ENCODE results near the gene HNRNPDL. TPM values are rescaled to one million over a fixed set of nuclear protein-coding genes. Genes with fewer than 3 reads are reported as not detected.

HNRNPDL gene
- total and polyA plus RNA-seq, 2 of the 13 experiments (the other 11 are each of a cell fraction or from before 2014, with no cell fraction given): 167 to 414 TPM

DNA sequence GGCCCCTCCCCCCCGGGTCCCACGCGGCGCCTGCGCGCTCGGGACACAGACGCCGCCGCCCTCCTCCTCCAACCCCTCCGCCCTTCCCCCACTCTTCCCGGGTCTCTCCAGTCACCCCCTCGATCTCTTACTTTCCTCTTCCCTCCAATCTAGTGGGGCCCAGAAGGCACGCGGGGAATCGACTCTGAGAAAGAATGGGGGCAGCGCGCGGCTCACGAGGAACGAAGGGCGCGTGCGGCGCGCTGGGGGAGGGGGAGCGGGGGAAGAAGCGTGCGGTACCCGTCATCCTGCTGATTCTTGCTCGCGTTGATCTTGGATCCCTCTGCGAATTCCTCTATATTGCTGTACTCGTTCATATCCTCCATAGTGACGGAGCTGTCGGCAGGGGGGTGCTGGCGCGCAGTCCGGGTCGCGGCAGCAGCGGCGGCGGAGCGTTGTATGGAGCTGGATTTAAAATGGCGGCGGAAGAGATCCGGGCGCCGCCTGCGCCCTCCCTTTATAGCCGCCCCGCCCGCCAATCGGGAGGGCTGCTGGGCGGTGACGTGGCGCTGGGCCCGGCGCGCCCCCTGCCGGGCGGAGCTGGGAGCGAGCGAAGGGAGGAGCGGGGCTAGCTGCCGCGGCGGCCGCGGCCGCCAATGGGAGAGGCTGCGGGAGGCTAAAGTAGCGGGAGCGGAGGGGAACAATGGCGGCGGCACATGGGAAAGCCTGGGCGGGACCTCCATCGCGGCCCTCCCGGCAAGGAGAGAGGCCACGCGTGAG is 1.1 kb downstream of the HNRNPDL start (continued):
- TF ChIP-seq, protein P1, sequence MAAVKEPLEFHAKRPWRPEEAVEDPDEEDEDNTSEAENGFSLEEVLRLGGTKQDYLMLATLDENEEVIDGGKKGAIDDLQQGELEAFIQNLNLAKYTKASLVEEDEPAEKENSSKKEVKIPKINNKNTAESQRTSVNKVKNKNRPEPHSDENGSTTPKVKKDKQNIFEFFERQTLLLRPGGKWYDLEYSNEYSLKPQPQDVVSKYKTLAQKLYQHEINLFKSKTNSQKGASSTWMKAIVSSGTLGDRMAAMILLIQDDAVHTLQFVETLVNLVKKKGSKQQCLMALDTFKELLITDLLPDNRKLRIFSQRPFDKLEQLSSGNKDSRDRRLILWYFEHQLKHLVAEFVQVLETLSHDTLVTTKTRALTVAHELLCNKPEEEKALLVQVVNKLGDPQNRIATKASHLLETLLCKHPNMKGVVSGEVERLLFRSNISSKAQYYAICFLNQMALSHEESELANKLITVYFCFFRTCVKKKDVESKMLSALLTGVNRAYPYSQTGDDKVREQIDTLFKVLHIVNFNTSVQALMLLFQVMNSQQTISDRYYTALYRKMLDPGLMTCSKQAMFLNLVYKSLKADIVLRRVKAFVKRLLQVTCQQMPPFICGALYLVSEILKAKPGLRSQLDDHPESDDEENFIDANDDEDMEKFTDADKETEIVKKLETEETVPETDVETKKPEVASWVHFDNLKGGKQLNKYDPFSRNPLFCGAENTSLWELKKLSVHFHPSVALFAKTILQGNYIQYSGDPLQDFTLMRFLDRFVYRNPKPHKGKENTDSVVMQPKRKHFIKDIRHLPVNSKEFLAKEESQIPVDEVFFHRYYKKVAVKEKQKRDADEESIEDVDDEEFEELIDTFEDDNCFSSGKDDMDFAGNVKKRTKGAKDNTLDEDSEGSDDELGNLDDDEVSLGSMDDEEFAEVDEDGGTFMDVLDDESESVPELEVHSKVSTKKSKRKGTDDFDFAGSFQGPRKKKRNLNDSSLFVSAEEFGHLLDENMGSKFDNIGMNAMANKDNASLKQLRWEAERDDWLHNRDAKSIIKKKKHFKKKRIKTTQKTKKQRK (IDR thresholded peaks at IDR 0.05; ENCODE audit: low read length): no peak
- TF ChIP-seq ZNF839 (CRISPR knock-in tag; IDR thresholded peaks at IDR 0.05; ENCODE audit: borderline replicate concordance) (peak; percentile 50; the same call in 1 of the 2 replicates), ZNF530 (CRISPR knock-in tag; IDR thresholded peaks at IDR 0.05; ENCODE audit: low read depth) (no peak), ZNF20 (CRISPR knock-in tag; IDR thresholded peaks at IDR 0.05) (0 out of 2 replicates have a peak, but pooled peaks have one; percentile 71), PCBP2 (optimal IDR thresholded peaks at IDR 0.05; ENCODE audit: low read depth, low read length, poor library complexity, severe bottlenecking) (no peak), ZNF7 (CRISPR knock-in tag; IDR thresholded peaks at IDR 0.05) (no peak), JDP2 (CRISPR knock-in tag; IDR thresholded peaks at IDR 0.05; ENCODE audit: borderline replicate concordance) (0 out of 2 replicates have a peak, but pooled peaks have one; percentile 41), ZNF296 (CRISPR knock-in tag; conservative IDR thresholded peaks at IDR 0.05) (0 out of 2 replicates have a peak, but pooled peaks have one; percentile 38), ZNF563 (CRISPR knock-in tag; IDR thresholded peaks at IDR 0.05) (peak; percentile 63; the same call in 1 of the 2 replicates), PHF21A (CRISPR knock-in tag; IDR thresholded peaks at IDR 0.05) (peak; percentile 55; the same call in 1 of the 2 replicates), ZFP1 (CRISPR knock-in tag; IDR thresholded peaks at IDR 0.05) (no peak), ZFP36L1 (CRISPR knock-in tag; IDR thresholded peaks at IDR 0.05) (no peak), ZNF720 (CRISPR knock-in tag; IDR thresholded peaks at IDR 0.05) (no peak)
- TF ChIP-seq, protein P2, sequence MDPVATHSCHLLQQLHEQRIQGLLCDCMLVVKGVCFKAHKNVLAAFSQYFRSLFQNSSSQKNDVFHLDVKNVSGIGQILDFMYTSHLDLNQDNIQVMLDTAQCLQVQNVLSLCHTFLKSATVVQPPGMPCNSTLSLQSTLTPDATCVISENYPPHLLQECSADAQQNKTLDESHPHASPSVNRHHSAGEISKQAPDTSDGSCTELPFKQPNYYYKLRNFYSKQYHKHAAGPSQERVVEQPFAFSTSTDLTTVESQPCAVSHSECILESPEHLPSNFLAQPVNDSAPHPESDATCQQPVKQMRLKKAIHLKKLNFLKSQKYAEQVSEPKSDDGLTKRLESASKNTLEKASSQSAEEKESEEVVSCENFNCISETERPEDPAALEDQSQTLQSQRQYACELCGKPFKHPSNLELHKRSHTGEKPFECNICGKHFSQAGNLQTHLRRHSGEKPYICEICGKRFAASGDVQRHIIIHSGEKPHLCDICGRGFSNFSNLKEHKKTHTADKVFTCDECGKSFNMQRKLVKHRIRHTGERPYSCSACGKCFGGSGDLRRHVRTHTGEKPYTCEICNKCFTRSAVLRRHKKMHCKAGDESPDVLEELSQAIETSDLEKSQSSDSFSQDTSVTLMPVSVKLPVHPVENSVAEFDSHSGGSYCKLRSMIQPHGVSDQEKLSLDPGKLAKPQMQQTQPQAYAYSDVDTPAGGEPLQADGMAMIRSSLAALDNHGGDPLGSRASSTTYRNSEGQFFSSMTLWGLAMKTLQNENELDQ (CRISPR knock-in tag; IDR thresholded peaks at IDR 0.05; ENCODE audit: borderline replicate concordance): no peak
- TF ChIP-seq, protein P3, sequence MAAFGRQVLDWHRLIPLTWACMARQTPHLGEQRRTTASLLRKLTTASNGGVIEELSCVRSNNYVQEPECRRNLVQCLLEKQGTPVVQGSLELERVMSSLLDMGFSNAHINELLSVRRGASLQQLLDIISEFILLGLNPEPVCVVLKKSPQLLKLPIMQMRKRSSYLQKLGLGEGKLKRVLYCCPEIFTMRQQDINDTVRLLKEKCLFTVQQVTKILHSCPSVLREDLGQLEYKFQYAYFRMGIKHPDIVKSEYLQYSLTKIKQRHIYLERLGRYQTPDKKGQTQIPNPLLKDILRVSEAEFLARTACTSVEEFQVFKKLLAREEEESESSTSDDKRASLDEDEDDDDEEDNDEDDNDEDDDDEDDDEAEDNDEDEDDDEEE (CRISPR knock-in tag; IDR thresholded peaks at IDR 0.05): no peak
- TF ChIP-seq, protein P4, sequence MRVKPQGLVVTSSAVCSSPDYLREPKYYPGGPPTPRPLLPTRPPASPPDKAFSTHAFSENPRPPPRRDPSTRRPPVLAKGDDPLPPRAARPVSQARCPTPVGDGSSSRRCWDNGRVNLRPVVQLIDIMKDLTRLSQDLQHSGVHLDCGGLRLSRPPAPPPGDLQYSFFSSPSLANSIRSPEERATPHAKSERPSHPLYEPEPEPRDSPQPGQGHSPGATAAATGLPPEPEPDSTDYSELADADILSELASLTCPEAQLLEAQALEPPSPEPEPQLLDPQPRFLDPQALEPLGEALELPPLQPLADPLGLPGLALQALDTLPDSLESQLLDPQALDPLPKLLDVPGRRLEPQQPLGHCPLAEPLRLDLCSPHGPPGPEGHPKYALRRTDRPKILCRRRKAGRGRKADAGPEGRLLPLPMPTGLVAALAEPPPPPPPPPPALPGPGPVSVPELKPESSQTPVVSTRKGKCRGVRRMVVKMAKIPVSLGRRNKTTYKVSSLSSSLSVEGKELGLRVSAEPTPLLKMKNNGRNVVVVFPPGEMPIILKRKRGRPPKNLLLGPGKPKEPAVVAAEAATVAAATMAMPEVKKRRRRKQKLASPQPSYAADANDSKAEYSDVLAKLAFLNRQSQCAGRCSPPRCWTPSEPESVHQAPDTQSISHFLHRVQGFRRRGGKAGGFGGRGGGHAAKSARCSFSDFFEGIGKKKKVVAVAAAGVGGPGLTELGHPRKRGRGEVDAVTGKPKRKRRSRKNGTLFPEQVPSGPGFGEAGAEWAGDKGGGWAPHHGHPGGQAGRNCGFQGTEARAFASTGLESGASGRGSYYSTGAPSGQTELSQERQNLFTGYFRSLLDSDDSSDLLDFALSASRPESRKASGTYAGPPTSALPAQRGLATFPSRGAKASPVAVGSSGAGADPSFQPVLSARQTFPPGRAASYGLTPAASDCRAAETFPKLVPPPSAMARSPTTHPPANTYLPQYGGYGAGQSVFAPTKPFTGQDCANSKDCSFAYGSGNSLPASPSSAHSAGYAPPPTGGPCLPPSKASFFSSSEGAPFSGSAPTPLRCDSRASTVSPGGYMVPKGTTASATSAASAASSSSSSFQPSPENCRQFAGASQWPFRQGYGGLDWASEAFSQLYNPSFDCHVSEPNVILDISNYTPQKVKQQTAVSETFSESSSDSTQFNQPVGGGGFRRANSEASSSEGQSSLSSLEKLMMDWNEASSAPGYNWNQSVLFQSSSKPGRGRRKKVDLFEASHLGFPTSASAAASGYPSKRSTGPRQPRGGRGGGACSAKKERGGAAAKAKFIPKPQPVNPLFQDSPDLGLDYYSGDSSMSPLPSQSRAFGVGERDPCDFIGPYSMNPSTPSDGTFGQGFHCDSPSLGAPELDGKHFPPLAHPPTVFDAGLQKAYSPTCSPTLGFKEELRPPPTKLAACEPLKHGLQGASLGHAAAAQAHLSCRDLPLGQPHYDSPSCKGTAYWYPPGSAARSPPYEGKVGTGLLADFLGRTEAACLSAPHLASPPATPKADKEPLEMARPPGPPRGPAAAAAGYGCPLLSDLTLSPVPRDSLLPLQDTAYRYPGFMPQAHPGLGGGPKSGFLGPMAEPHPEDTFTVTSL (CRISPR knock-in tag; IDR thresholded peaks at IDR 0.05; ENCODE audit: borderline replicate concordance): no peak
